Measurements from ENCODE around the gene TRERF1. TPM values are rescaled to one million over a fixed set of nuclear protein-coding genes. Genes with fewer than 3 reads are reported as not detected.
"Not testable (repeated sequence)": the region's sequence is repeated elsewhere in the genome, so short reads cannot be mapped to it uniquely, and the experiment has no call there.

TRERF1 gene
- total and polyA plus RNA-seq, 3 donors from 2014 or later = 13.7 to 49.1 (median 40.4) TPM

- TF ChIP-seq CTCF (IDR thresholded peaks at IDR 0.05) = no peak
- TF ChIP-seq POLR2A (IDR thresholded peaks at IDR 0.05) = no peak
- intact Hi-C loops (cut with DNase I; ENCODE audit: low total_unique reads) = no loop called here
- Histone ChIP-seq H3K27me3 (no peaks in the 10 kb centered on the region), H3K27ac (no peak overlapping the region), H3K4me3 (no peak overlapping the region), H3K36me3 (ENCODE audit: low read depth, missing control alignments) (no peaks in the 10 kb centered on the region), H3K4me1 (no peaks in the 10 kb centered on the region), H3K9me3 (no peaks in the 10 kb centered on the region)
- DNase-seq = no peak
- WGBS, 2 donors = 97 to 100% methylated on average over 1 of the region's 1 CpG
Observed at GRCh38 chr6:42468273-42468672, 16.5 kb upstream of the TRERF1 start.

GRCh38 chr6:42467651-42468050, 15.9 kb upstream of the TRERF1 start:
- H3K27me3 ChIP-seq = no peaks in the 10 kb centered on the region
- no peaks in the 10 kb centered on the region for H3K4me1 ChIP-seq
- no peak for DNase-seq
- 100% methylated on average over 1 of the region's 1 CpG for WGBS, 2 donors
- H3K9me3 ChIP-seq = no peaks in the 10 kb centered on the region
- H3K27ac ChIP-seq = no peak overlapping the region
- intact Hi-C loops (cut with DNase I; ENCODE audit: low total_unique reads) = no loop called here
- TF ChIP-seq POLR2A (IDR thresholded peaks at IDR 0.05) (no peak), CTCF (IDR thresholded peaks at IDR 0.05) (no peak)
- no peaks in the 10 kb centered on the region for H3K36me3 ChIP-seq (ENCODE audit: low read depth, missing control alignments)
- no peak overlapping the region for H3K4me3 ChIP-seq

- H3K36me3 ChIP-seq (ENCODE audit: low read depth, missing control alignments); H3K4me3 ChIP-seq; H3K4me1 ChIP-seq; DNase-seq; H3K27ac ChIP-seq; intact Hi-C loops (cut with DNase I; ENCODE audit: low total_unique reads); H3K27me3 ChIP-seq; H3K9me3 ChIP-seq: not testable (repeated sequence)
- 73 to 88% methylated on average over 11 to 19 of the region's 28 CpGs for WGBS, 2 donors
Observed at GRCh38 chr6:42466470-42466869, 14.7 kb upstream of the TRERF1 start.

- H3K4me3 ChIP-seq = no peak overlapping the region
- 85 to 90% methylated on average over 5 to 6 of the region's 6 CpGs for WGBS, 2 donors
- H3K9me3 ChIP-seq = no peaks in the 10 kb centered on the region
- no peak for DNase-seq
- intact Hi-C loops (cut with DNase I; ENCODE audit: low total_unique reads) = no loop called here
- H3K4me1 ChIP-seq = no peaks in the 10 kb centered on the region
- H3K27me3 ChIP-seq = no peaks in the 10 kb centered on the region
- H3K27ac ChIP-seq = no peak overlapping the region
- no peak for TF ChIP-seq POLR2A (IDR thresholded peaks at IDR 0.05)
- no peak for TF ChIP-seq CTCF (IDR thresholded peaks at IDR 0.05)
- H3K36me3 ChIP-seq (ENCODE audit: low read depth, missing control alignments) = no peaks in the 10 kb centered on the region
Observed at GRCh38 chr6:42462474-42462972, 10.8 kb upstream of the TRERF1 start.

- DNase-seq = no peak
- intact Hi-C loops (cut with DNase I; ENCODE audit: low total_unique reads) = no loop called here
- Histone ChIP-seq H3K4me1 (no peaks in the 10 kb centered on the region), H3K27me3 (no peaks in the 10 kb centered on the region), H3K36me3 (ENCODE audit: low read depth, missing control alignments) (no peaks in the 10 kb centered on the region), H3K27ac (no peak overlapping the region), H3K9me3 (no peaks in the 10 kb centered on the region), H3K4me3 (no peak overlapping the region)
- 58 to 62% methylated on average over 1 of the region's 1 CpG for WGBS, 2 donors
- TF ChIP-seq POLR2A (IDR thresholded peaks at IDR 0.05) = no peak
- TF ChIP-seq CTCF (IDR thresholded peaks at IDR 0.05) = no peak
Observed at GRCh38 chr6:42460883-42461282, 9.2 kb upstream of the TRERF1 start.

Measured in testis (tissue), 3 donors.